Panc1 (cell line): ENCODE data around the gene ZFX.

Source experiments
- POLR2AphosphoS5 ChIP-seq: IDR thresholded peaks from 2 replicates; pipeline ENCODE4 v1.6.1; 2012; ENCODE audit warnings: mild to moderate bottlenecking, low read depth, low read length, moderate library complexity
- SIN3A ChIP-seq: IDR thresholded peaks from 2 replicates; pipeline ENCODE4 v1.6.1; 2012; ENCODE audit warnings: low read depth, mild to moderate bottlenecking, low read length, moderate library complexity, borderline replicate concordance; ENCODE audit not compliant: insufficient read depth
- TF ChIP-seq, protein P1 (sequence below): fragments of 450-650 bp; IDR thresholded peaks from 2 replicates; pipeline ENCODE4 v1.5.1; 2017; ENCODE audit warnings: mild to moderate bottlenecking

DNA sequence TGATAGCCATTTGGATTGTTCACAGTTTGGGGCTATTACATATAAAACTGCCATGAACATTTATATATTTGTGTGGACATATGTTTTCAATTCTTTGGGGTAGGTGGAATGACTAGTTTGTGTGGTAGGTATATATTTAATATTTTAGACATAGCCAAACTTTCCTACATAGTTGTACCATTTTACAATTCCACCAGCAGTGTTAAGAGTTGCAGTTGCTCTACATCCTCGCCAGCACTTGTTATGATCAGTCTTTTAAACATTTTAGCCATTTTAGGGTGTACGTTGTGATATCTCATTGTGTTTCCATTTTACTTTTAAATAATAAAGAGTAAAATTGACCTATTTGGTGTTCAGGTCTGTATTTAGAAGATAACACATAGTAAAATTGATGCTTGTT, 76.6 kb downstream of the ZFX start:
- TF ChIP-seq, protein P1, sequence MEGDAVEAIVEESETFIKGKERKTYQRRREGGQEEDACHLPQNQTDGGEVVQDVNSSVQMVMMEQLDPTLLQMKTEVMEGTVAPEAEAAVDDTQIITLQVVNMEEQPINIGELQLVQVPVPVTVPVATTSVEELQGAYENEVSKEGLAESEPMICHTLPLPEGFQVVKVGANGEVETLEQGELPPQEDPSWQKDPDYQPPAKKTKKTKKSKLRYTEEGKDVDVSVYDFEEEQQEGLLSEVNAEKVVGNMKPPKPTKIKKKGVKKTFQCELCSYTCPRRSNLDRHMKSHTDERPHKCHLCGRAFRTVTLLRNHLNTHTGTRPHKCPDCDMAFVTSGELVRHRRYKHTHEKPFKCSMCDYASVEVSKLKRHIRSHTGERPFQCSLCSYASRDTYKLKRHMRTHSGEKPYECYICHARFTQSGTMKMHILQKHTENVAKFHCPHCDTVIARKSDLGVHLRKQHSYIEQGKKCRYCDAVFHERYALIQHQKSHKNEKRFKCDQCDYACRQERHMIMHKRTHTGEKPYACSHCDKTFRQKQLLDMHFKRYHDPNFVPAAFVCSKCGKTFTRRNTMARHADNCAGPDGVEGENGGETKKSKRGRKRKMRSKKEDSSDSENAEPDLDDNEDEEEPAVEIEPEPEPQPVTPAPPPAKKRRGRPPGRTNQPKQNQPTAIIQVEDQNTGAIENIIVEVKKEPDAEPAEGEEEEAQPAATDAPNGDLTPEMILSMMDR, result no peak
- no peak for TF ChIP-seq POLR2AphosphoS5
- TF ChIP-seq SIN3A, result no peak
